ENCODE measurements around the gene CAMK2G. TPM values are rescaled to one million over a fixed set of nuclear protein-coding genes. Genes with fewer than 3 reads are reported as not detected.
"Not testable (repeated sequence)": the region's sequence is repeated elsewhere in the genome, so short reads cannot be mapped to it uniquely, and the experiment has no call there.

Gene CAMK2G
- polyA plus RNA-seq, 2 of the 4 experiments (the other 2 are of a cell fraction), result 22.6 to 25.5 TPM

- no peak for DNase-seq (ENCODE audit: low read depth in 1 of 2, low spot score in 1 of 2)
- H3K9me3 ChIP-seq, result no peaks in the 10 kb centered on the region
- CTCF ChIA-PET, result no interaction called here
- H3K27ac ChIP-seq, result no peak overlapping the region
- 92% methylated on average over 18 of the region's 19 CpGs for WGBS (ENCODE audit: missing lambda C conversion rate)
- no peak overlapping the region for H3K4me3 ChIP-seq
- POLR2A ChIA-PET, result no interaction called here
- H3K4me1 ChIP-seq, result no peaks in the 10 kb centered on the region
- FAIRE-seq, result no peak
- no peak for ATAC-seq
- no peak overlapping the region for H3K4me2 ChIP-seq
- TF ChIP-seq PBX3 (IDR thresholded peaks at IDR 0.05) (no peak), MAFK (IDR thresholded peaks at IDR 0.05; ENCODE audit: partially characterized antibody) (no peak), ZC3H11A (IDR thresholded peaks at IDR 0.05) (no peak), PHF8 (IDR thresholded peaks at IDR 0.05; ENCODE audit: borderline replicate concordance, low read depth) (no peak), NR3C1 (IDR thresholded peaks at IDR 0.05) (no peak), POLR2A (IDR thresholded peaks at IDR 0.05; ENCODE audit: low read length) (no peak), JUNB (IDR thresholded peaks at IDR 0.05) (no peak), ELK1 (IDR thresholded peaks at IDR 0.05; ENCODE audit: low read depth, low read length) (no peak), REST (IDR thresholded peaks at IDR 0.05) (no peak), RNF2 (IDR thresholded peaks at IDR 0.05; ENCODE audit: borderline replicate concordance, low read depth) (no peak), HOXB5 (CRISPR knock-in tag; IDR thresholded peaks at IDR 0.05) (no peak), EHF (CRISPR knock-in tag; IDR thresholded peaks at IDR 0.05) (no peak), KDM1A (IDR thresholded peaks at IDR 0.05; ENCODE audit: low read depth) (no peak), CEBPB (IDR thresholded peaks at IDR 0.05) (no peak), NPAS2 (CRISPR knock-in tag; IDR thresholded peaks at IDR 0.05; ENCODE audit: borderline replicate concordance) (no peak), ZSCAN20 (CRISPR knock-in tag; IDR thresholded peaks at IDR 0.05) (no peak), NFE2L2 (conservative IDR thresholded peaks at IDR 0.05; ENCODE audit: low read length) (no peak), FOXS1 (CRISPR knock-in tag; IDR thresholded peaks at IDR 0.05) (no peak), ZFP36 (IDR thresholded peaks at IDR 0.05; ENCODE audit: borderline replicate concordance, partially characterized antibody) (no peak)
These were observed 76.9 kb downstream of the CAMK2G start for GRCh38 chr10:73797324-73798025.

GRCh38 chr10:73796766-73797165 lies 77.6 kb downstream of the CAMK2G start:
- Histone ChIP-seq H3K4me3 (no peak overlapping the region), H3K4me2 (no peak overlapping the region), H3K27ac (no peak overlapping the region), H3K4me1 (no peaks in the 10 kb centered on the region), H3K9me3 (no peaks in the 10 kb centered on the region)
- no peak for DNase-seq (ENCODE audit: low read depth in 1 of 2, low spot score in 1 of 2)
- FAIRE-seq, result no peak
- 88% methylated on average over 5 of the region's 5 CpGs for WGBS (ENCODE audit: missing lambda C conversion rate)
- CTCF ChIA-PET, result interaction anchor here (1.0 kb wide), 1 partner anchor 28 kb away, joined by 3 read pairs; no protein-coding TSS in a partner anchor
- no peak for TF ChIP-seq E2F6 (IDR thresholded peaks at IDR 0.05; ENCODE audit: borderline replicate concordance, low read depth)
- TF ChIP-seq PHF8 (IDR thresholded peaks at IDR 0.05; ENCODE audit: borderline replicate concordance, low read depth), result no peak
- no peak for TF ChIP-seq HMGXB4 (CRISPR knock-in tag; IDR thresholded peaks at IDR 0.05; ENCODE audit: borderline replicate concordance)
- no peak for TF ChIP-seq RCOR1 (IDR thresholded peaks at IDR 0.05; ENCODE audit: low read depth, low read length)
- no peak for TF ChIP-seq CHD2 (IDR thresholded peaks at IDR 0.05; ENCODE audit: low read length, partially characterized antibody)
- TF ChIP-seq BHLHE40 (IDR thresholded peaks at IDR 0.05; ENCODE audit: low read depth, low read length), result no peak
- TF ChIP-seq EP300 (IDR thresholded peaks at IDR 0.05), result no peak
- no peak for ATAC-seq
- POLR2A ChIA-PET, result no interaction called here

- H3K4me3 ChIP-seq; H3K27ac ChIP-seq; POLR2A ChIA-PET; DNase-seq (ENCODE audit: low read depth in 1 of 2, low spot score in 1 of 2); H3K4me1 ChIP-seq; H3K9me3 ChIP-seq; FAIRE-seq; H3K4me2 ChIP-seq; ATAC-seq: not testable (repeated sequence)
- CTCF ChIA-PET, result interaction anchor here (0.6 to 1.8 kb wide), 3 partner anchors 13 to 54 kb away, joined by 3 read pairs; no protein-coding TSS in a partner anchor
- 92% methylated on average over 8 of the region's 8 CpGs for WGBS (ENCODE audit: missing lambda C conversion rate)
These were observed 78.3 kb downstream of the CAMK2G start for GRCh38 chr10:73796035-73796434.
